Breast epithelium (tissue), 4 donors: ENCODE measurements around the gene RPL18. TPM values are rescaled to one million over a fixed set of nuclear protein-coding genes. Genes with fewer than 3 reads are reported as not detected.

Source experiments
- DNase-seq, 2 donors: peaks; one replicate each; pipeline ENCODE4 v3.0.0-alpha.2; 2019; ENCODE audit warnings: low spot score in 2 of 2
- H3K27ac ChIP-seq, 2 donors: fragments of 200-600 bp; sonication (generic) in 1 of 2; one replicate each; pipeline ENCODE4 v1.5.1; 2016 to 2019; ENCODE audit warnings: mild to moderate bottlenecking in 1 of 2
- H3K27me3 ChIP-seq, 2 donors: fragments of 200-600 bp; sonication (generic) in 1 of 2; one replicate each; pipeline versions ENCODE4 v1.5.1 to v1.6.0; 2017 to 2019; ENCODE audit warnings: control low read depth in 1 of 2, mild to moderate bottlenecking in 1 of 2
- H3K36me3 ChIP-seq: fragments of 200-600 bp; one replicate; pipeline ENCODE4 v1.5.1; 2019
- H3K4me1 ChIP-seq, 2 donors: fragments of 200-600 bp; sonication (generic); one replicate each; pipeline ENCODE4 v1.5.1; 2016 to 2019; ENCODE audit warnings: control low read depth in 1 of 2
- H3K4me3 ChIP-seq, 3 donors: fragments of 200-600 bp; sonication (generic); 1 replicate in 2 of 3; 2 replicates in 1 of 3; pipeline ENCODE4 v1.5.1; 2016 to 2019; ENCODE audit warnings: mild to moderate bottlenecking in 3 of 3, moderate library complexity in 2 of 3
- H3K9me3 ChIP-seq, 2 donors: fragments of 200-600 bp; sonication (generic) in 1 of 2; one replicate each; pipeline ENCODE4 v1.5.1; 2016 to 2019; ENCODE audit warnings: control low read depth in 1 of 2
- CTCF ChIP-seq, 3 donors: fragments of 450-650 bp; IDR thresholded peaks; one replicate each; pipeline ENCODE4 v1.5.1; 2016 to 2017; ENCODE audit warnings: antibody characterized with exemption in 3 of 3, mild to moderate bottlenecking in 3 of 3, moderate library complexity in 3 of 3
- POLR2A ChIP-seq: fragments of 450-650 bp; IDR thresholded peaks from one replicate; pipeline ENCODE4 v1.6.1; 2016; ENCODE audit warnings: antibody characterized with exemption, mild to moderate bottlenecking, moderate library complexity
- POLR2AphosphoS5 ChIP-seq, 3 donors: sonication (generic); formaldehyde crosslinking; IDR thresholded peaks; one replicate each; pipeline ENCODE4 v1.6.1; 2017; ENCODE audit warnings: antibody characterized with exemption in 3 of 3
- intact Hi-C: fragments of 100-400 bp; cut with DNase I; formaldehyde crosslinking; loops from one replicate; pipeline ENCODE4 v1.15.1; 2023; ENCODE audit warnings: low total_unique reads
- total RNA-seq, 3 donors: library from RNA; depleted of rRNA; stranded (reverse); fragments of >200 nt; gene quantifications; one replicate each; pipeline ENCODE4 v1.1.0, GENCODE V29; 2016

The RPL18 gene
- total RNA-seq, 3 donors from 2014 or later = 1,880 to 2,937 (median 2,507) TPM

GRCh38 chr19:48573163-48573505 is 45.8 kb downstream of the RPL18 start:
- no peak for TF ChIP-seq POLR2A
- TF ChIP-seq CTCF (IDR thresholded peaks at IDR 0.05) = no peak
- no peak for TF ChIP-seq POLR2AphosphoS5 (IDR thresholded peaks at IDR 0.05)

GRCh38 chr19:48571378-48572162 is 47.4 kb downstream of the RPL18 start:
- no peak for TF ChIP-seq POLR2A
- no peak for TF ChIP-seq POLR2AphosphoS5 (IDR thresholded peaks at IDR 0.05)
- TF ChIP-seq CTCF (IDR thresholded peaks at IDR 0.05) = no peak
- peak; percentile 58 to 73 for DNase-seq
- Histone ChIP-seq H3K4me1 (peaks cover 0 to 6% of the 10 kb centered on the region in 2 donors), H3K4me3 (no peak overlapping the region), H3K36me3 (no peaks in the 10 kb centered on the region), H3K27ac (peak overlapping the region; percentile 43 to 52), H3K9me3 (no peaks in the 10 kb centered on the region), H3K27me3 (no peaks in the 10 kb centered on the region)
- intact Hi-C loops = loop anchor here (10.0 kb wide), 1 partner anchor 67 kb away; no protein-coding TSS in a partner anchor

More at GRCh38 chr19:48573163-48573505, 45.8 kb downstream of the RPL18 start:
- DNase-seq = peak in 1 of 2 donors; percentile 62
- H3K4me1 ChIP-seq = peaks cover 0 to 2% of the 10 kb centered on the region in 2 donors
- no peaks in the 10 kb centered on the region for H3K27me3 ChIP-seq
- no peaks in the 10 kb centered on the region for H3K9me3 ChIP-seq
- H3K36me3 ChIP-seq = no peaks in the 10 kb centered on the region
- H3K4me3 ChIP-seq = no peak overlapping the region
- H3K27ac ChIP-seq = peak overlapping the region; percentile 67 to 72
- intact Hi-C loops = loop anchor here (10.0 kb wide), 1 partner anchor 68 kb away; no protein-coding TSS in a partner anchor

GRCh38 chr19:48569814-48570213 is 49.2 kb downstream of the RPL18 start:
- H3K27ac ChIP-seq = peak overlapping the region in 1 of 2 donors; percentile 51
- TF ChIP-seq POLR2A (no peak), POLR2AphosphoS5 (IDR thresholded peaks at IDR 0.05) (peak in 1 of 3 donors; percentile 26)
- H3K4me1 ChIP-seq = peaks cover 0 to 6% of the 10 kb centered on the region in 2 donors
- no peaks in the 10 kb centered on the region for H3K36me3 ChIP-seq
- no peak for DNase-seq
- H3K27me3 ChIP-seq = no peaks in the 10 kb centered on the region
- intact Hi-C loops = loop anchor here (10.0 kb wide), 1 partner anchor 65 kb away; no protein-coding TSS in a partner anchor
- no peak overlapping the region for H3K4me3 ChIP-seq
- H3K9me3 ChIP-seq = no peaks in the 10 kb centered on the region

GRCh38 chr19:48568345-48568886 is 50.6 kb downstream of the RPL18 start:
- H3K9me3 ChIP-seq = no peaks in the 10 kb centered on the region
- peak overlapping the region in 2 of 3 donors; percentile 18 to 20 for H3K4me3 ChIP-seq
- H3K36me3 ChIP-seq = no peaks in the 10 kb centered on the region
- intact Hi-C loops = no loop called here
- peaks cover 0 to 6% of the 10 kb centered on the region in 2 donors for H3K4me1 ChIP-seq
- H3K27ac ChIP-seq = peak overlapping the region; percentile 69 to 82
- TF ChIP-seq CTCF (IDR thresholded peaks at IDR 0.05) (no peak), POLR2A (no peak), POLR2AphosphoS5 (IDR thresholded peaks at IDR 0.05) (no peak)
- peak; percentile 85 to 91 for DNase-seq
- H3K27me3 ChIP-seq = no peaks in the 10 kb centered on the region

Other genes with a start within 250 kb of the RPL18 start
- gene KDELR1, start 227.6 kb downstream of the RPL18 start, total RNA-seq = 10 to 100 TPM; 66.2 to 85.0 (median 68.5) TPM
- gene GRIN2D, start 225.5 kb downstream of the RPL18 start, total RNA-seq = under 1 TPM in 2 of 3 donors, not detected in 1; 0.32 to 0.33 TPM
- gene GRWD1, start 173.2 kb downstream of the RPL18 start, total RNA-seq = 10 to 100 TPM; 25.0 to 35.4 (median 30.1) TPM
- gene KCNJ14, start 163.6 kb downstream of the RPL18 start, total RNA-seq = 1 to 10 TPM in 2 of 3 donors, under 1 TPM in 1; 0.80 to 1.6 (median 1.0) TPM
- gene CYTH2, start 149.8 kb downstream of the RPL18 start, total RNA-seq = 10 to 100 TPM; 42.2 to 74.7 (median 70.4) TPM
- 1 to 10 TPM in 2 of 3 donors, not detected in 1; 1.3 to 2.9 TPM for gene LMTK3, start 107.3 kb downstream of the RPL18 start, total RNA-seq
- gene SULT2B1, start 67.0 kb downstream of the RPL18 start, total RNA-seq = 1 to 10 TPM in 2 of 3 donors, not detected in 1; 5.6 to 7.5 TPM
- not detected for gene SPACA4, start 12.4 kb downstream of the RPL18 start, total RNA-seq
- 1 to 10 TPM in 2 of 3 donors, not detected in 1; 3.3 to 5.6 TPM for gene FAM83E, start 4.1 kb downstream of the RPL18 start, total RNA-seq
- gene SPHK2, start 328 bp upstream of the RPL18 start, total RNA-seq = 10 to 100 TPM in 2 of 3 donors, 1 to 10 TPM in 1; 7.4 to 10.8 (median 10.5) TPM
- 10 to 100 TPM in 1 of 3 donors, 1 to 10 TPM in 2; 3.9 to 10.8 (median 5.0) TPM for gene DBP, start 18.2 kb upstream of the RPL18 start, total RNA-seq
- gene CA11, start 27.0 kb upstream of the RPL18 start, total RNA-seq = 10 to 100 TPM in 1 of 3 donors, 1 to 10 TPM in 2; 2.2 to 14.2 (median 9.8) TPM
- gene NTN5, start 53.8 kb upstream of the RPL18 start, total RNA-seq = 1 to 10 TPM in 2 of 3 donors, under 1 TPM in 1; 0.64 to 2.9 (median 2.6) TPM
- gene FUT2, start 76.8 kb upstream of the RPL18 start, total RNA-seq = 1 to 10 TPM in 2 of 3 donors, not detected in 1; 2.6 to 5.9 TPM
- gene MAMSTR, start 100.5 kb upstream of the RPL18 start, total RNA-seq = 1 to 10 TPM in 2 of 3 donors, under 1 TPM in 1; 0.32 to 1.9 (median 1.3) TPM
- 10 to 100 TPM in 2 of 3 donors, 1 to 10 TPM in 1; 7.7 to 28.2 (median 10.7) TPM for gene RASIP1, start 121.4 kb upstream of the RPL18 start, total RNA-seq
- under 1 TPM in 1 of 3 donors, not detected in 2; 0.29 TPM for gene IZUMO1, start 127.7 kb upstream of the RPL18 start, total RNA-seq
- 1 to 10 TPM in 2 of 3 donors, under 1 TPM in 1; 0.48 to 6.2 (median 3.1) TPM for gene FUT1, start 133.5 kb upstream of the RPL18 start, total RNA-seq
- not detected for gene FGF21, start 136.3 kb upstream of the RPL18 start, total RNA-seq
- 10 to 100 TPM; 26.9 to 49.0 (median 28.8) TPM for gene BCAT2, start 191.9 kb upstream of the RPL18 start, total RNA-seq
- gene HSD17B14, start 217.3 kb upstream of the RPL18 start, total RNA-seq = 10 to 100 TPM; 13.1 to 18.6 (median 14.6) TPM
- 10 to 100 TPM in 2 of 3 donors, 1 to 10 TPM in 1; 6.4 to 25.6 (median 22.4) TPM for gene PLEKHA4, start 249.4 kb upstream of the RPL18 start, total RNA-seq